K562 (cell line): ENCODE data around the gene MVP. TPM values are rescaled to one million over a fixed set of nuclear protein-coding genes. Genes with fewer than 3 reads are reported as not detected.
A peak's percentile ranks its signal among the peaks of the same experiment; 100 is the strongest.

Source experiments
- ATAC-seq: fragments of 200-7000 bp; cut with Tn5 transposase; 3 replicates; pipeline ENCODE4 v1.9.1; 2020; ENCODE audit warnings: moderate library complexity
- Bru-seq: library from RNA; stranded (reverse); fragments of 400-500 nt; gene quantifications from one replicate; lab custom pipeline; 2021; lab: Mats Ljungman, UMichigan
- BruChase-seq, 2 experiments: library from RNA; stranded (reverse); fragments of 400-500 nt; gene quantifications; one replicate each; lab custom pipeline; 2021; lab: Mats Ljungman, UMichigan
- BruUV-seq: library from RNA; stranded (reverse); fragments of 400-500 nt; replicated peaks from 2 replicates; lab custom pipeline; 2021; lab: Mats Ljungman, UMichigan
- CTCF ChIA-PET: fragments of 300-600 bp; formaldehyde crosslinking; extraction: SDS; loops from one replicate; lab custom pipeline; 2021; ENCODE audit warnings: low intra/inter-chr PET ratio; lab: Yijun Ruan, JAX
- POLR2A ChIA-PET: fragments of 300-600, 350-650 bp; sonication (Branson Sonifier 250); formaldehyde crosslinking; extraction: SDS; loops from one replicate; lab custom pipeline; 2021; ENCODE audit warnings: antibody characterized with exemption, inconsistent platforms; lab: Yijun Ruan, JAX
- DNase-seq, 4 experiments: peaks; one replicate each; pipeline versions ENCODE4 v3.0.0 to v3.0.0-alpha.2; 2011 to 2018; ENCODE audit warnings: low spot score in 3 of 4, mixed read lengths in 3 of 4; ENCODE audit errors: extremely low read depth in 1 of 4
- FAIRE-seq: peaks from 2 replicates; lab custom pipeline; 2011; peaks lifted over from hg19 to GRCh38; lab: Jason Lieb, UNC
- H2AFZ ChIP-seq: 2 replicates; pipeline ENCODE4 v1.6.0; 2011; ENCODE audit warnings: low read depth, low read length, control low read depth, inconsistent platforms
- H3K27ac ChIP-seq: fragments of 200-600 bp; 3 replicates; pipeline ENCODE4 v1.8.0; 2011; ENCODE audit warnings: low read depth, mild to moderate bottlenecking, control low read depth, inconsistent platforms, low read length, moderate library complexity, mixed read lengths; ENCODE audit errors: extremely low read depth
- H3K27me3 ChIP-seq, 2 experiments: fragments of 300-600 bp in 1 of 2; 2 replicates in 1 of 2; 3 replicates in 1 of 2; pipeline versions ENCODE4 v1.6.0 to v1.8.0; 2011; ENCODE audit warnings: inconsistent platforms in 2 of 2, low read length in 2 of 2, mild to moderate bottlenecking in 1 of 2, mixed read lengths in 1 of 2, moderate library complexity in 1 of 2; ENCODE audit not compliant: control insufficient read depth in 2 of 2, insufficient read depth in 2 of 2
- H3K36me3 ChIP-seq: fragments of 300-600 bp; 3 replicates; pipeline ENCODE4 v1.8.0; 2011; ENCODE audit warnings: mild to moderate bottlenecking, low read length, inconsistent platforms; ENCODE audit not compliant: control insufficient read depth, insufficient read depth
- H3K4me1 ChIP-seq, 2 experiments: fragments of 200-600 bp in 1 of 2; replicated peaks in 1 of 2; 2 replicates in 1 of 2; 3 replicates in 1 of 2; pipeline versions ENCODE4 v1.5.1 to v1.8.0; 2011; ENCODE audit warnings: inconsistent platforms in 2 of 2, low read length in 2 of 2, mild to moderate bottlenecking in 1 of 2, mixed read lengths in 1 of 2, moderate library complexity in 1 of 2; ENCODE audit not compliant: control insufficient read depth in 2 of 2, insufficient read depth in 2 of 2
- H3K4me2 ChIP-seq: 2 replicates; pipeline ENCODE4 v1.6.1; 2011; ENCODE audit warnings: low read length, control low read depth, inconsistent platforms, mixed read lengths; ENCODE audit not compliant: insufficient read depth
- H3K4me3 ChIP-seq: fragments of 200-600 bp; sonication (generic), shearing (Covaris generic); 2 replicates; pipeline ENCODE4 v1.5.1; 2016; ENCODE audit warnings: control low read depth, inconsistent platforms
- H3K79me2 ChIP-seq: fragments of 200-600 bp; 3 replicates; pipeline ENCODE4 v1.8.0; 2011; ENCODE audit warnings: low read length, inconsistent platforms; ENCODE audit not compliant: control insufficient read depth, insufficient read depth
- H3K9ac ChIP-seq, 2 experiments: 2 replicates each; pipeline versions ENCODE4 v1.6.0 to v1.6.1; 2011; ENCODE audit warnings: low read depth in 2 of 2, low read length in 2 of 2, control low read depth in 1 of 2, inconsistent platforms in 1 of 2, mild to moderate bottlenecking in 1 of 2, mixed read lengths in 1 of 2; ENCODE audit not compliant: insufficient read depth in 1 of 2
- H3K9me1 ChIP-seq: one replicate; pipeline ENCODE4 v1.6.0; 2011; ENCODE audit warnings: inconsistent platforms, mild to moderate bottlenecking, low read length, moderate library complexity; ENCODE audit not compliant: control insufficient read depth, insufficient read depth
- H3K9me3 ChIP-seq: replicated peaks from 2 replicates; pipeline ENCODE4 v1.5.1; 2011; ENCODE audit warnings: low read depth, low read length, inconsistent platforms; ENCODE audit not compliant: control insufficient read depth, insufficient read depth
- H4K20me1 ChIP-seq: replicated peaks from 2 replicates; pipeline ENCODE4 v1.6.1; 2011; ENCODE audit warnings: low read length, inconsistent platforms, mixed read lengths; ENCODE audit not compliant: control insufficient read depth, insufficient read depth
- BHLHE40 ChIP-seq: IDR thresholded peaks from 2 replicates; pipeline ENCODE4 v1.6.1; 2011; ENCODE audit warnings: low read length, improper control_type of control experiment
- DNMT1 ChIP-seq: fragments of 450-650 bp; IDR thresholded peaks from 2 replicates; pipeline ENCODE4 v1.6.1; 2016; ENCODE audit warnings: antibody characterized with exemption, mild to moderate bottlenecking
- FOXA3 ChIP-seq, 2 experiments: fragments of 450-650 bp in 1 of 2; sonication (generic) in 1 of 2; formaldehyde crosslinking; IDR thresholded peaks in 1 of 2; conservative IDR thresholded peaks in 1 of 2; 2 replicates each; pipeline versions ENCODE4 v1.4.0 to v1.8.0; 2020 to 2022; ENCODE audit warnings: mild to moderate bottlenecking in 2 of 2, missing genetic modification reagents in 1 of 2
- FUS ChIP-seq: fragments of 200-400 bp; formaldehyde crosslinking; optimal IDR thresholded peaks from 2 replicates; pipeline ENCODE3; 2017; ENCODE audit warnings: low read depth, low read length
- NR2C2 ChIP-seq, 2 experiments: fragments of 200-800 bp in 1 of 2; sonication (Bioruptor generic) in 1 of 2; sonication (generic) in 1 of 2; formaldehyde crosslinking in 1 of 2; IDR thresholded peaks; 2 replicates each; pipeline versions ENCODE4 v1.6.1 to v1.8.0; 2016 to 2022; ENCODE audit warnings: mild to moderate bottlenecking in 1 of 2, missing compliant biosample characterization in 1 of 2, missing genetic modification characterization in 1 of 2, missing genetic modification reagents in 1 of 2
- NRF1 ChIP-seq, 2 experiments: fragments of 450-650 bp; IDR thresholded peaks in 1 of 2; conservative IDR thresholded peaks in 1 of 2; 2 replicates each; pipeline ENCODE4 v1.6.1; 2014; ENCODE audit warnings: mild to moderate bottlenecking in 2 of 2
- PHB2 ChIP-seq: fragments of 450-650 bp; IDR thresholded peaks from 2 replicates; pipeline ENCODE4 v1.6.1; 2017; ENCODE audit warnings: low read depth
- RFX7 ChIP-seq: fragments of 250-450 bp; sonication (Bioruptor Pico); IDR thresholded peaks from 2 replicates; pipeline ENCODE4 v1.5.1; 2021; ENCODE audit warnings: mild to moderate bottlenecking
- SIN3A ChIP-seq, 2 experiments: fragments of 150-350 bp in 1 of 2; IDR thresholded peaks; 2 replicates each; pipeline ENCODE4 v1.6.1; 2011 to 2016; ENCODE audit warnings: borderline replicate concordance in 2 of 2, low read depth in 2 of 2, low read length in 2 of 2, mild to moderate bottlenecking in 2 of 2, moderate library complexity in 2 of 2; ENCODE audit not compliant: control insufficient read depth in 1 of 2
- SMARCA5 ChIP-seq: fragments of 450-650 bp; IDR thresholded peaks from 2 replicates; pipeline ENCODE4 v1.6.1; 2016
- ZNF232 ChIP-seq: sonication (generic); formaldehyde crosslinking; IDR thresholded peaks from 2 replicates; pipeline ENCODE4 v1.8.0; 2022; ENCODE audit warnings: mild to moderate bottlenecking, missing genetic modification reagents
- ZNF282 ChIP-seq: sonication (generic); formaldehyde crosslinking; IDR thresholded peaks from 2 replicates; pipeline ENCODE4 v1.8.1; 2023; ENCODE audit warnings: missing genetic modification reagents
- ZNF311 ChIP-seq: fragments of 250-450 bp; sonication (Bioruptor Pico); IDR thresholded peaks from 2 replicates; pipeline ENCODE4 v1.4.0; 2020; ENCODE audit warnings: mild to moderate bottlenecking, moderate library complexity
- ZNF354B ChIP-seq: fragments of 250-450 bp; sonication (Bioruptor Pico); IDR thresholded peaks from 2 replicates; pipeline ENCODE4 v1.4.0; 2020
- WGBS: fragments of 100-300 bp; shearing (Covaris generic); methylation state at CpG from one replicate; pipeline ENCODE4 v1.1.6; 2016; ENCODE audit warnings: low coverage, mixed read lengths; ENCODE audit not compliant: insufficient coverage; ENCODE audit errors: missing lambda C conversion rate; 5-methylcytosine and 5-hydroxymethylcytosine counted together
- in situ Hi-C: fragments of 300-500 bp; cut with MboI; formaldehyde crosslinking; loops from 4 replicates; pipeline ENCODE4 v1.15.0; 2018; ENCODE audit warnings: inconsistent platforms, mixed read lengths
- intact Hi-C: fragments of 100-400 bp; cut with micrococcal nuclease; formaldehyde crosslinking; loops from 2 replicates; pipeline ENCODE4 v1.14.2; 2022
- long read RNA-seq, 3 experiments: library from polyadenylated mRNA in 2 of 3; library from RNA in 1 of 3; unstranded in 2 of 3; stranded (forward) in 1 of 3; transcript quantifications; one replicate each; pipeline ENCODE4 v2.0.0, GENCODE V29; 2019 to 2022
- polyA minus RNA-seq, 3 experiments: library from RNA; depleted of rRNA, polyadenylated mRNA; stranded (reverse); fragments of >200 nt; gene quantifications; 2 replicates each; pipeline ENCODE4 v1.2.3, GENCODE V29; 2011
- polyA plus RNA-seq, 8 experiments: library from polyadenylated mRNA; depleted of rRNA in 4 of 8; stranded (reverse) in 5 of 8; unstranded in 3 of 8; fragments of >200 nt; fragmentation: Nextera tagmentation in 2 of 8; fragmentation: Illumina TruSeq in 1 of 8; extraction: Ambion mirVana in 2 of 8; extraction: Trizol in 1 of 8; gene quantifications; 2 replicates each; pipeline versions ENCODE4 v1.2.1 to v1.2.3, GENCODE V29; 2011 to 2014; ENCODE audit warnings: inconsistent platforms in 1 of 8, missing spikeins in 1 of 8
- total RNA-seq, 7 experiments: library from RNA; depleted of rRNA in 6 of 7; stranded (reverse); fragments of >200 nt in 6 of 7; fragmentation: Illumina TruSeq in 2 of 7; extraction: Trizol in 2 of 7; gene quantifications; 2 replicates each; pipeline versions ENCODE4 v1.2.1 to v1.2.3, GENCODE V29; 2011 to 2021; ENCODE audit warnings: low replicate concordance in 1 of 7
- TF ChIP-seq, protein P1 (sequence below): sonication (generic); formaldehyde crosslinking; IDR thresholded peaks from 2 replicates; pipeline ENCODE4 v1.8.0; 2022; ENCODE audit warnings: missing genetic modification reagents, mild to moderate bottlenecking, moderate library complexity, borderline replicate concordance

MVP gene
- total RNA-seq (2011; cell fraction: chromatin; rRNA removed; ENCODE audit: low replicate concordance) = 2.1 and 2.7 TPM in 2 replicates
- 0.83 and 2.1 TPM in 2 replicates for total RNA-seq (2011; cell fraction: nucleolus; rRNA removed)
- 1.6 and 6.8 TPM in 2 replicates for total RNA-seq (2011; cell fraction: nucleoplasm; rRNA removed)
- total RNA-seq (2014; rRNA removed) (0.53 and 1.00 TPM in 2 replicates), total RNA-seq (2014; rRNA removed; fragmentation: Illumina TruSeq; extraction: Trizol) (0.41 and 0.65 TPM in 2 replicates), total RNA-seq (2015; rRNA removed; fragmentation: Illumina TruSeq; extraction: Trizol) (0.76 and 0.98 TPM in 2 replicates), total RNA-seq (2021) (1.4 and 1.9 TPM in 2 replicates), polyA plus RNA-seq (2011; rRNA removed) (0.39 and 1.1 TPM in 2 replicates), polyA plus RNA-seq (2014; fragmentation: Illumina TruSeq; extraction: Trizol) (0.43 and 0.69 TPM in 2 replicates), polyA plus RNA-seq (2014; fragmentation: Nextera tagmentation; extraction: Ambion mirVana) (not detected), polyA plus RNA-seq (2014; rRNA removed) (0.66 and 1.1 TPM in 2 replicates), polyA minus RNA-seq (2011; rRNA and poly(A)+ RNA removed) (0.53 and 1.0 TPM in 2 replicates), Bru-seq, nascent RNA (percentile 31 among the genes with signal in this experiment), BruChase-seq, experiment 1, labeled RNA remaining after a 2-hour chase (percentile 35 among the genes with signal in this experiment), BruChase-seq, experiment 2, labeled RNA remaining after a 6-hour chase (percentile 41 among the genes with signal in this experiment)
- polyA plus RNA-seq (2011; cell fraction: cytosol; rRNA removed) = 0.21 and 0.86 TPM in 2 replicates
- 2.9 and 3.4 TPM in 2 replicates for polyA plus RNA-seq (2011; cell fraction: nucleus; rRNA removed)
- 2.1 and 3.5 TPM in 2 replicates for polyA plus RNA-seq (2012)
- polyA minus RNA-seq (2011; cell fraction: cytosol; rRNA and poly(A)+ RNA removed) = 2.4 and 2.7 TPM in 2 replicates
- 0.94 and 2.2 TPM in 2 replicates for polyA minus RNA-seq (2011; cell fraction: nucleus; rRNA and poly(A)+ RNA removed)
- long read RNA-seq, experiment 1, partial matches to known transcripts = 3 of 7 reads
- long read RNA-seq, experiment 1, other reads (novel, unspliced or antisense) = 4 of 7 reads
- long read RNA-seq, experiment 2, partial matches to known transcripts = 3 of 7 reads
- long read RNA-seq, experiment 2, other reads (novel, unspliced or antisense) = 4 of 7 reads
- long read RNA-seq, experiment 3 = 0 reads

GRCh38 chr16:29820271-29820701 is at the start of gene MVP:
MVP (plus strand) TSS chr16:29820462; CDS start chr16:29830550, 10,088 bp downstream.
- peaks cover 17 to 49% of the 10 kb centered on the region in 2 experiments for H3K4me1 ChIP-seq
- FAIRE-seq = no peak
- peaks cover under 1% of the 10 kb centered on the region for H3K9me1 ChIP-seq
- H2AFZ ChIP-seq = no peak within 1 kb of the TSS
- BruUV-seq = no TSS peak
- peak within 1 kb of the TSS; percentile 12 to 54; a peak in 3 of 4 replicates for H3K9ac ChIP-seq
- ATAC-seq = peak; percentile 22
- H4K20me1 ChIP-seq = no peaks in the 10 kb centered on the region; the same call in 1 of the 2 replicates
- peak in 2 of 4 experiments; percentile 51 for DNase-seq
- CTCF ChIA-PET = no interaction called here
- H3K27ac ChIP-seq = no peak within 1 kb of the TSS
- peaks cover 21% of the 10 kb centered on the region for H3K79me2 ChIP-seq
- H3K27me3 ChIP-seq = no peaks in the 10 kb centered on the region
- H3K9me3 ChIP-seq = no peaks in the 10 kb centered on the region
- peak within 1 kb of the TSS; percentile 31; the same call in 1 of the 2 replicates for H3K4me3 ChIP-seq
- POLR2A ChIA-PET = interaction anchor here (0.7 to 1.6 kb wide), 3 partner anchors 9 to 87 kb away, joined by 3 to 5 read pairs (median 3); no protein-coding TSS in a partner anchor
- in situ Hi-C loops (no loop called here), intact Hi-C loops (no loop called here)
- 10% methylated on average over 4 of the region's 4 CpGs for WGBS
- H3K36me3 ChIP-seq = peaks cover 23% of the 10 kb centered on the region
- peak within 1 kb of the TSS; percentile 57 for H3K4me2 ChIP-seq
- TF ChIP-seq RFX7 (CRISPR knock-in tag) = no peak
- no peak for TF ChIP-seq FOXA3 (CRISPR knock-in tag; conservative IDR thresholded peaks at IDR 0.05 in 1 of 2, IDR thresholded peaks at IDR 0.05 in 1 of 2)
- TF ChIP-seq NRF1 (conservative IDR thresholded peaks at IDR 0.05 in 1 of 2, IDR thresholded peaks at IDR 0.05 in 1 of 2) = 0 out of 4 replicates have a peak, but pooled peaks of 1 of the 2 experiments have one; percentile 17
- no peak for TF ChIP-seq ZNF282
- TF ChIP-seq ZNF354B = no peak
- no peak for TF ChIP-seq NR2C2 (CRISPR knock-in tag; IDR thresholded peaks at IDR 0.05)
- peak; percentile 71 for TF ChIP-seq NR2C2 (tag; IDR thresholded peaks at IDR 0.05)
- no peak for TF ChIP-seq SMARCA5
- no peak for TF ChIP-seq PHB2
- TF ChIP-seq DNMT1 = no peak
- TF ChIP-seq ZNF311 = no peak
- no peak for TF ChIP-seq FUS
- TF ChIP-seq, protein P1, sequence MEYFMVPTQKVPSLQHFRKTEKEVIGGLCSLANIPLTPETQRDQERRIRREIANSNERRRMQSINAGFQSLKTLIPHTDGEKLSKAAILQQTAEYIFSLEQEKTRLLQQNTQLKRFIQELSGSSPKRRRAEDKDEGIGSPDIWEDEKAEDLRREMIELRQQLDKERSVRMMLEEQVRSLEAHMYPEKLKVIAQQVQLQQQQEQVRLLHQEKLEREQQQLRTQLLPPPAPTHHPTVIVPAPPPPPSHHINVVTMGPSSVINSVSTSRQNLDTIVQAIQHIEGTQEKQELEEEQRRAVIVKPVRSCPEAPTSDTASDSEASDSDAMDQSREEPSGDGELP (CRISPR knock-in tag) = peak; percentile 86
- TF ChIP-seq SIN3A (IDR thresholded peaks at IDR 0.05; ENCODE audit: borderline replicate concordance in 2 of 2, control insufficient read depth in 1 of 2, low read depth in 2 of 2, low read length in 2 of 2) = peak; percentile 66 to 91; a peak in 2 of 4 replicates
- TF ChIP-seq BHLHE40 = no peak
- TF ChIP-seq ZNF232 (CRISPR knock-in tag) = no peak
